Gastrocnemius medialis (tissue), 4 donors: Measurements from ENCODE around the gene ZFYVE19.

ENCODE experiments used
- CTCF ChIP-seq, 5 experiments: fragments of 450-650 bp in 3 of 5; fragments of 200-600 bp in 2 of 5; sonication (generic) in 2 of 5; IDR thresholded peaks in 4 of 5; conservative IDR thresholded peaks in 1 of 5; 1 replicate in 4 of 5; 2 replicates in 1 of 5; pipeline ENCODE4 v1.5.1; 2016 to 2019; ENCODE audit warnings: antibody characterized with exemption in 5 of 5, mild to moderate bottlenecking in 3 of 5, moderate library complexity in 3 of 5
- POLR2A ChIP-seq, 2 donors: fragments of 450-650 bp; IDR thresholded peaks; one replicate each; pipeline ENCODE4 v1.6.1; 2017; ENCODE audit warnings: antibody characterized with exemption in 2 of 2, mild to moderate bottlenecking in 2 of 2, moderate library complexity in 2 of 2

- TF ChIP-seq CTCF (IDR thresholded peaks at IDR 0.05 in 4 of 5, conservative IDR thresholded peaks at IDR 0.05 in 1 of 5) (no peak), POLR2A (IDR thresholded peaks at IDR 0.05) (no peak)
Measured at GRCh38 chr15:40764629-40765103, 42.2 kb upstream of the ZFYVE19 start.
